ENCODE data around the gene TIAM1.

DNA sequence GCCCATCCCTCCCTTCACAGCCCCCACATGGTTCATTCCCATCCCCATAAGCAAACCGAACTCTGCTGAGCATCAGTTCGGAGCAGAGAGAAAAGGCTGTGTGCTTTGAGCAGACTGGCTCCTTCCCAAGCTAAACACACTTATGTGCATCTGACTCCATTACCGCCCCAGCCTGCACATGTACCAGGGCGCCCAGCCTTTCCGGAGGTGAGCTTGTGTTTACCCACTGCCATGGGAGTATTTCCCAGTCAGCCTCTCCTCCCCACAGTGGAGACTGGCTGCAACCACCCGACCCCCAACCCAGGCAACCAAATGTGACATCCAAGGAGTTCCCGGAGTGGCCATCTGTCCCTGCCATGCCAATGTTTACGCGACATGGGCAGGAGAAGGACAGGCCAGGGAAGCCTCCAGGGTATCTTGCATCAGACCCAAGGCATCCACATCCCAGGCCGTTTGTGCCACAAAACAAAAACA lies 9.4 kb downstream of the TIAM1 start:
- TF ChIP-seq, protein P1, sequence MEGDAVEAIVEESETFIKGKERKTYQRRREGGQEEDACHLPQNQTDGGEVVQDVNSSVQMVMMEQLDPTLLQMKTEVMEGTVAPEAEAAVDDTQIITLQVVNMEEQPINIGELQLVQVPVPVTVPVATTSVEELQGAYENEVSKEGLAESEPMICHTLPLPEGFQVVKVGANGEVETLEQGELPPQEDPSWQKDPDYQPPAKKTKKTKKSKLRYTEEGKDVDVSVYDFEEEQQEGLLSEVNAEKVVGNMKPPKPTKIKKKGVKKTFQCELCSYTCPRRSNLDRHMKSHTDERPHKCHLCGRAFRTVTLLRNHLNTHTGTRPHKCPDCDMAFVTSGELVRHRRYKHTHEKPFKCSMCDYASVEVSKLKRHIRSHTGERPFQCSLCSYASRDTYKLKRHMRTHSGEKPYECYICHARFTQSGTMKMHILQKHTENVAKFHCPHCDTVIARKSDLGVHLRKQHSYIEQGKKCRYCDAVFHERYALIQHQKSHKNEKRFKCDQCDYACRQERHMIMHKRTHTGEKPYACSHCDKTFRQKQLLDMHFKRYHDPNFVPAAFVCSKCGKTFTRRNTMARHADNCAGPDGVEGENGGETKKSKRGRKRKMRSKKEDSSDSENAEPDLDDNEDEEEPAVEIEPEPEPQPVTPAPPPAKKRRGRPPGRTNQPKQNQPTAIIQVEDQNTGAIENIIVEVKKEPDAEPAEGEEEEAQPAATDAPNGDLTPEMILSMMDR (conservative IDR thresholded peaks at IDR 0.05 in 1 of 2, IDR thresholded peaks at IDR 0.05 in 1 of 2; ENCODE audit: extremely low read depth in 1 of 2, insufficient read depth in 1 of 2, low read depth in 1 of 2, low read length in 2 of 2) = no peak
- no peak for TF ChIP-seq EZH2 (IDR thresholded peaks at IDR 0.05; ENCODE audit: borderline replicate concordance, low read length)

All from mammary epithelial cell (primary cell).